Measurements from ENCODE around the gene SMIM31. TPM values are rescaled to one million over a fixed set of nuclear protein-coding genes. Genes with fewer than 3 reads are reported as not detected.

Gene SMIM31
- total RNA-seq, result not detected in 2 replicates

DNA sequence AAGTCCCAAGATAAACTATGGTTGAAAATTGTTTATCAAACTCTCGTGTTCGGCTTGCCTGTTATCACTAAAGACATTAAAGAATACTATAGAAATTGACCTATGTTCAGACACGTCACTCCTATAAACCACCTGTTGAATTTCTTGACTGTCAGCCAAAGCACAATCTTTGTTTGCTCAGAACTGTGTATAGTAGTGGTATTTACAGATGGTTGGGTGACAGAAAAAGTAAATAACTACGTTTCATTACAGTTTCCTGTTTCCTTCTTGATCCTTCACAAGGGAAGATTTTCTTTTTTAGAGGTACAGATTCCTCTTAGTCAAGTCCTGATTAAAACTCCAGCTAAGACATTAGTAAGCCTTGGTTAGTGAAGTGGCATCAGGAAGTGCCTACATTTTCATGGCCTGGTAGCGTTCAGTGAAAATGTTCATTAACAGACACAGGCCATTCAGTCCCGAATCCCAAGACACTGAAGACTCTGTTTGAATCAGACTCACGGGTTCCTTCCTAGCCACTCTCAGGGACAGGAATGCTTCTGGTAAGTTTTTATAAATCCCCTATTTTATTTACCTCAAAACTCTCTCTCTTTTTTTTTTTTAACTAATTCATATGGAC is at the start of gene SMIM31:
Gene SMIM31 (plus strand): TSS at position 259 of the 616 bp plus-strand sequence. CDS start 16,313 bp downstream, outside the sequence.

Other genes starting within 250 kb of the SMIM31 start
- gene APELA, start 123.0 kb downstream of the SMIM31 start, total RNA-seq, result not detected in 2 replicates
- 0.19 TPM in 1 of 2 replicates, not detected in the other for gene TRIM61, start 223.5 kb downstream of the SMIM31 start, total RNA-seq

All from endothelial cell of coronary artery (primary cell).